Esophagus muscularis mucosa (tissue), 4 donors: ENCODE results near the gene BBC3. TPM values are rescaled to one million over a fixed set of nuclear protein-coding genes. Genes with fewer than 3 reads are reported as not detected.
A peak's percentile ranks its signal among the peaks of the same experiment; 100 is the strongest.
"Not testable (repeated sequence)": the region's sequence is repeated elsewhere in the genome, so short reads cannot be mapped to it uniquely, and the experiment has no call there.

Source experiments
- DNase-seq: peaks from one replicate; pipeline ENCODE4 v3.0.0-alpha.2; 2017; ENCODE audit errors: extremely low spot score
- H3K27ac ChIP-seq, 4 donors: fragments of 200-600 bp; sonication (generic); replicated peaks in 1 of 4; 1 replicate in 3 of 4; 2 replicates in 1 of 4; pipeline ENCODE4 v1.5.1; 2016 to 2019; ENCODE audit warnings: mild to moderate bottlenecking in 1 of 4
- H3K27me3 ChIP-seq, 4 donors: fragments of 200-600 bp; sonication (generic); one replicate each; pipeline versions ENCODE4 v1.5.1 to v1.6.0; 2016 to 2019
- H3K36me3 ChIP-seq, 4 donors: fragments of 200-600 bp; sonication (generic); one replicate each; pipeline ENCODE4 v1.5.1; 2016 to 2019
- H3K4me1 ChIP-seq, 4 donors: fragments of 200-600 bp; sonication (generic); one replicate each; pipeline ENCODE4 v1.5.1; 2016 to 2019
- H3K4me3 ChIP-seq, 4 donors: fragments of 200-600 bp; sonication (generic); 1 replicate in 2 of 4; 2 replicates in 2 of 4; pipeline ENCODE4 v1.5.1; 2016 to 2019; ENCODE audit warnings: mild to moderate bottlenecking in 4 of 4, moderate library complexity in 1 of 4
- H3K9me3 ChIP-seq, 4 donors: fragments of 200-600 bp; sonication (generic); 1 replicate in 3 of 4; 2 replicates in 1 of 4; pipeline ENCODE4 v1.5.1; 2016 to 2019
- EP300 ChIP-seq: sonication (generic); formaldehyde crosslinking; IDR thresholded peaks from one replicate; pipeline ENCODE4 v1.6.1; 2017; ENCODE audit warnings: antibody characterized with exemption
- POLR2A ChIP-seq: fragments of 450-650 bp; IDR thresholded peaks from one replicate; pipeline ENCODE4 v1.6.1; 2017; ENCODE audit warnings: antibody characterized with exemption, moderate library complexity, mild to moderate bottlenecking, low read depth
- POLR2AphosphoS5 ChIP-seq, 2 donors: sonication (generic); formaldehyde crosslinking; IDR thresholded peaks; one replicate each; pipeline ENCODE4 v1.6.1; 2017; ENCODE audit warnings: antibody characterized with exemption in 2 of 2
- WGBS: methylation state at CpG from one replicate; pipeline ENCODE4 v1.1.5; 2018; 5-methylcytosine and 5-hydroxymethylcytosine counted together
- intact Hi-C: fragments of 100-400 bp; cut with DNase I; formaldehyde crosslinking; loops from one replicate; pipeline ENCODE4 v1.15.1; 2023
- total RNA-seq, 4 donors: library from RNA; depleted of rRNA; stranded (reverse); fragments of >200 nt; gene quantifications; one replicate each; pipeline versions ENCODE4 v1.1.0 to v1.2.1, GENCODE V29; 2016
- TF ChIP-seq, protein P1 (sequence below), 3 experiments: fragments of 200-600 bp in 2 of 3; fragments of 450-650 bp in 1 of 3; sonication (generic) in 2 of 3; IDR thresholded peaks; one replicate each; pipeline ENCODE4 v1.5.1; 2017 to 2019; ENCODE audit warnings: antibody characterized with exemption in 3 of 3, mild to moderate bottlenecking in 2 of 3, moderate library complexity in 1 of 3

Gene BBC3, protein sequence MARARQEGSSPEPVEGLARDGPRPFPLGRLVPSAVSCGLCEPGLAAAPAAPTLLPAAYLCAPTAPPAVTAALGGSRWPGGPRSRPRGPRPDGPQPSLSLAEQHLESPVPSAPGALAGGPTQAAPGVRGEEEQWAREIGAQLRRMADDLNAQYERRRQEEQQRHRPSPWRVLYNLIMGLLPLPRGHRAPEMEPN
- 10 to 100 TPM in 2 of 4 donors, 1 to 10 TPM in 2; 5.0 to 21.3 (median 11.5) TPM for total RNA-seq

DNA sequence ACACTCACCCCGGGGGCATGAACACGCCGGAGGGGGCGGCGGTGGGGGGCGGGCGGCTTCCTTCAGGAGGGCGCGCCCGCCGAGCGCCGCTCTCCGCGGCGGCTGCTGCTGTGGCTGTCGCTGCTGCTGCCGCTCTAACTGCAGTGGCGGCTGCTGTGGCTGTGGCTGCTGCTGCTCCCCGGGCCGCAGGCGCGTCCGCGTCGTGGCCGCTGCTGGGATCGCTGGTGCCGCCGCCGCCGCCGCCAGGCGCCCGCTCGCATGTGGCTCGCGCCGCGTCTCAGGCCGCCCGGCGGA lies at the start of gene BBC3:
Gene BBC3 (minus strand): TSS at position 279 of the 294 bp plus-strand sequence. CDS start 2,768 bp downstream, outside the sequence.
- Histone ChIP-seq H3K9me3 (no peaks in the 10 kb centered on the region), H3K36me3 (no peaks in the 10 kb centered on the region), H3K27me3 (peaks cover 0 to 3% (median 0%) of the 10 kb centered on the region in 4 donors), H3K27ac (peak within 1 kb of the TSS; percentile 97 to 100 (median 98)), H3K4me3 (peak within 1 kb of the TSS; percentile 67 to 99 (median 86)), H3K4me1 (peaks cover 31 to 63% (median 60%) of the 10 kb centered on the region in 4 donors)
- intact Hi-C loops: no loop called here
- no CpG with 5 or more reads among the region's 43 CpGs for WGBS
- DNase-seq: no peak
- TF ChIP-seq POLR2AphosphoS5 (IDR thresholded peaks at IDR 0.05) (no peak), EP300 (no peak), POLR2A (no peak)
- TF ChIP-seq, protein P1, sequence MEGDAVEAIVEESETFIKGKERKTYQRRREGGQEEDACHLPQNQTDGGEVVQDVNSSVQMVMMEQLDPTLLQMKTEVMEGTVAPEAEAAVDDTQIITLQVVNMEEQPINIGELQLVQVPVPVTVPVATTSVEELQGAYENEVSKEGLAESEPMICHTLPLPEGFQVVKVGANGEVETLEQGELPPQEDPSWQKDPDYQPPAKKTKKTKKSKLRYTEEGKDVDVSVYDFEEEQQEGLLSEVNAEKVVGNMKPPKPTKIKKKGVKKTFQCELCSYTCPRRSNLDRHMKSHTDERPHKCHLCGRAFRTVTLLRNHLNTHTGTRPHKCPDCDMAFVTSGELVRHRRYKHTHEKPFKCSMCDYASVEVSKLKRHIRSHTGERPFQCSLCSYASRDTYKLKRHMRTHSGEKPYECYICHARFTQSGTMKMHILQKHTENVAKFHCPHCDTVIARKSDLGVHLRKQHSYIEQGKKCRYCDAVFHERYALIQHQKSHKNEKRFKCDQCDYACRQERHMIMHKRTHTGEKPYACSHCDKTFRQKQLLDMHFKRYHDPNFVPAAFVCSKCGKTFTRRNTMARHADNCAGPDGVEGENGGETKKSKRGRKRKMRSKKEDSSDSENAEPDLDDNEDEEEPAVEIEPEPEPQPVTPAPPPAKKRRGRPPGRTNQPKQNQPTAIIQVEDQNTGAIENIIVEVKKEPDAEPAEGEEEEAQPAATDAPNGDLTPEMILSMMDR (IDR thresholded peaks at IDR 0.05): no peak

DNA sequence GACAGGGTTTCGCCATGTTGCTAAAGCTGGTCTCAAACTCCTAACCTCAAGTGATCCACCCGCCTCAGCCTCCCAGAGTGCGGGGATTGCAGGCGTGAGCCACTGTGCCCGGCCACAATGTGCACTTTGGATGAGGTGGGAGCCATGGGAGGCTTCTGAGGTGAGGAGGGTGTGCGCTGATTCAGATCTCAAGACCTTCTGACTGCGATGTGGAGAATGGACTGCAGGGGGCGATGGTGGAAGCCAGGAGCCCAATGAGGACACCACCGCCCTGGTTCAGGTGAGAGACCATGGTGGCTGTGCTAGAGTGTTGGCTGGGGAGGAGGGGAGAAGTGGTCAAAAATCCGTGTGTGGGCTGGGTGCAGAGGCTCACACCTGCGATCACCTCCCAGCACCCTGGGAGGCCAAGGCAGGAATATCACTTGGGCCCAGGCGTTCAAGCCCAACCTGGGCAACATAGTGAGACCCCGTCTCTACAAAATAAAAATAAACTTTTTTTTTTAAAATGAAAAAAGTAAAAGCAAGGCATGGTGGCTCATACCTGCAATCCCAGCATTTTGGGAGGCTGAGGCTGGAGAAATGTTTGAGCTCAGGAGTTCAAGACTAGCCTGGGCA lies 49.3 kb upstream of the BBC3 start:
- Histone ChIP-seq H3K27ac (no peak overlapping the region), H3K27me3 (no peaks in the 10 kb centered on the region), H3K9me3 (no peaks in the 10 kb centered on the region), H3K4me1 (peaks cover 21 to 39% (median 26%) of the 10 kb centered on the region in 4 donors), H3K36me3 (no peaks in the 10 kb centered on the region), H3K4me3 (no peak overlapping the region)
- no peak for DNase-seq
- TF ChIP-seq EP300: no peak
- TF ChIP-seq, protein P1 (IDR thresholded peaks at IDR 0.05): peak in 1 of 3 experiments; percentile 46
- intact Hi-C loops: no loop called here
- WGBS: 84% methylated on average over 13 of the region's 13 CpGs

DNA sequence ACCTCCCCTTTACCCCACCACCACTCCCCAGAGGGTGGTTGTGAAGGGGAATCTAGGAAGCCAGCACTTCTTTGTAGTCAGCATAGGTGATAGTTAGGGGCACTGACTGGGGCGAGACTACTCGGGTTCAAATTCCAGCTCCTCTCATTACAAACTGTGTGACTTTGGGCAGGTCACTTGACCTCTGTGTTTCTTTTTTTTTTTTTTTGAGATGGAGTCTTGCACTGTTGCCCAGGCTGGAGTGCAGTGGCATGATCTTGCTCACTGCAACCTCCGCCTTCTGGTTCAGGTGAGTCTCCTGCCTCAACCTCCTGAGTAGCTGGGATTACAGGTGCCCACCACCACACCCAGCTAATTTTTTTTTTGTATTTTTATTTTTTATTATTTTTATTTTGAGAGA lies 45.5 kb upstream of the BBC3 start:
- H3K4me1 ChIP-seq: peaks cover 34 to 54% (median 48%) of the 10 kb centered on the region in 4 donors
- H3K4me3 ChIP-seq: peak overlapping the region in 1 of 4 donors; percentile 88
- H3K9me3 ChIP-seq, H3K27me3 ChIP-seq, intact Hi-C loops, DNase-seq, H3K36me3 ChIP-seq: not testable (repeated sequence)
- peak overlapping the region; percentile 88 to 99 (median 98) for H3K27ac ChIP-seq
- 77% methylated on average over 3 of the region's 3 CpGs for WGBS

DNA sequence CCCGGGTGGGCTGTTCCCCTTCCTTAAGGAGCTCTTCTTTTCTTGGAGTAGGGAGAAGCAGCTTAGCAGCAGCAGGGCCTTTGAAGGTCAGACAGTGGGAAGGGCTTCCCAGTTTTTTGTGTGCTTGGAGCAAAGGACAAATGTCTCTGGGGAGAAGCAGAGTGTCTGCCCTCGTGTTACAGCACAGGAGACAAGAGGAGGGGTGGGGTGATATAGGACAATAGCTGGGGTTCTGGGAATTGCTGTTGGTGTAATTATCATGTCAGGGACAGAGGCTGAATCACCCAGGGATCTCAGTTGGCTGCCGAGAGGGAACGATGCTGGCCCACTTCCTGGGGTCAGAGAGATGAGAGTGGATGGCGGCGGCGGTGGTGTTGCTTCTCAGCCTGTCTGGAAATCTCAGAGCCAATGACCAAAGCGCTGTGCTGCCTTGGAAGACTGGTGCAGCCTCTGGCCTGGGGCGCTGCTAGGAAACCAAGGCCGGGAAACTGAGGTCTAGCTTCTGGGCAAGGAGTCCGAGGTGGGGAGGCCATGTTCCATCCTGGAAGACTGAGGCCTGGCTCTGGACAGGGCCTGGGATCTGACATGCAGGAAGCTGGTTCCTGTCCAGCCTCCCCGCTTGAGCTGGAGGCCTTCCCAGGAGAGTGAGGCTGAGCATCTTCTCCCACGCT lies 44.9 kb upstream of the BBC3 start:
- Histone ChIP-seq H3K4me3 (peak overlapping the region; percentile 69 to 88 (median 80)), H3K27me3 (no peaks in the 10 kb centered on the region), H3K36me3 (peaks cover 2 to 12% (median 12%) of the 10 kb centered on the region in 4 donors), H3K27ac (peak overlapping the region; percentile 88 to 99 (median 98)), H3K4me1 (peaks cover 34 to 54% (median 48%) of the 10 kb centered on the region in 4 donors), H3K9me3 (no peaks in the 10 kb centered on the region)
- 60% methylated on average over 12 of the region's 13 CpGs for WGBS
- TF ChIP-seq, protein P1 (IDR thresholded peaks at IDR 0.05): no peak
- TF ChIP-seq POLR2AphosphoS5 (IDR thresholded peaks at IDR 0.05): peak in 1 of 2 donors; percentile 56
- DNase-seq: peak; percentile 94
- intact Hi-C loops: no loop called here
